ENCODE data around the gene NUFIP1.

The NUFIP1 gene

GRCh38 chr13:44921246-44921877, 67.9 kb downstream of the NUFIP1 start:
- no peak for DNase-seq
- H3K27me3 ChIP-seq (ENCODE audit: insufficient read depth, low read length, poor library complexity): no peaks in the 10 kb centered on the region

GRCh38 chr13:44920013-44920412, 69.3 kb downstream of the NUFIP1 start:
- Histone ChIP-seq H2AK5ac (ENCODE audit: low read length) (no peak overlapping the region), H3K4me3 (ENCODE audit: low read length) (no peak overlapping the region), H2BK5ac (ENCODE audit: low read length) (no peak overlapping the region), H3K23ac (ENCODE audit: low read length) (no peak overlapping the region), H3K27me3 (ENCODE audit: insufficient read depth, low read length, poor library complexity) (no peaks in the 10 kb centered on the region), H3K27ac (ENCODE audit: low read depth, low read length) (no peak overlapping the region), H3K18ac (ENCODE audit: low read length) (no peak overlapping the region), H4K8ac (ENCODE audit: low read depth, low read length) (no peak overlapping the region), H3K36me3 (ENCODE audit: control insufficient read depth, insufficient read depth, low read length) (no peaks in the 10 kb centered on the region), H3K4me2 (ENCODE audit: low read length) (no peak overlapping the region), H3K4ac (ENCODE audit: low read depth, low read length) (no peak overlapping the region), H4K5ac (ENCODE audit: low read length) (no peak overlapping the region), H3K56ac (ENCODE audit: low read length) (no peak overlapping the region), H3K9ac (ENCODE audit: low read length) (no peak overlapping the region), H3K79me2 (ENCODE audit: control insufficient read depth, insufficient read depth, low read length) (no peaks in the 10 kb centered on the region), H3K4me1 (ENCODE audit: control insufficient read depth, low read depth, low read length) (peaks cover 4% of the 10 kb centered on the region), H2BK120ac (ENCODE audit: low read depth, low read length) (no peak overlapping the region), H3K79me1 (ENCODE audit: low read length) (no peaks in the 10 kb centered on the region), H2BK15ac (replicated peaks; ENCODE audit: low read depth) (peak overlapping the region; percentile 86)
- no peak for DNase-seq
- no CpG with 5 or more reads among the region's 3 CpGs for WGBS (ENCODE audit: extremely low coverage, insufficient coverage, low lambda C conversion rate)

More at GRCh38 chr13:44921246-44921877, 67.9 kb downstream of the NUFIP1 start:
- no peaks in the 10 kb centered on the region for H3K36me3 ChIP-seq (ENCODE audit: control insufficient read depth, insufficient read depth, low read length)
- H4K5ac ChIP-seq (ENCODE audit: low read length): no peak overlapping the region
- H3K18ac ChIP-seq (ENCODE audit: low read length): no peak overlapping the region
- no peak overlapping the region for H2AK5ac ChIP-seq (ENCODE audit: low read length)
- no CpG with 5 or more reads among the region's 11 CpGs for WGBS (ENCODE audit: extremely low coverage, insufficient coverage, low lambda C conversion rate)
- no peak overlapping the region for H3K27ac ChIP-seq (ENCODE audit: low read depth, low read length)
- H3K79me1 ChIP-seq (ENCODE audit: low read length): no peaks in the 10 kb centered on the region
- H2BK15ac ChIP-seq (replicated peaks; ENCODE audit: low read depth): no peak overlapping the region
- H3K4me3 ChIP-seq (ENCODE audit: low read length): no peak overlapping the region
- no peak overlapping the region for H2BK120ac ChIP-seq (ENCODE audit: low read depth, low read length)
- H3K4me1 ChIP-seq (ENCODE audit: control insufficient read depth, low read depth, low read length): peaks cover 4% of the 10 kb centered on the region
- no peak overlapping the region for H4K8ac ChIP-seq (ENCODE audit: low read depth, low read length)
- no peak overlapping the region for H3K56ac ChIP-seq (ENCODE audit: low read length)
- H3K4me2 ChIP-seq (ENCODE audit: low read length): no peak overlapping the region
- no peak overlapping the region for H2BK5ac ChIP-seq (ENCODE audit: low read length)
- H3K9ac ChIP-seq (ENCODE audit: low read length): no peak overlapping the region
- H3K23ac ChIP-seq (ENCODE audit: low read length): no peak overlapping the region
- no peak overlapping the region for H3K4ac ChIP-seq (ENCODE audit: low read depth, low read length)
- no peaks in the 10 kb centered on the region for H3K79me2 ChIP-seq (ENCODE audit: control insufficient read depth, insufficient read depth, low read length)

GRCh38 chr13:44919104-44919804, 70.0 kb downstream of the NUFIP1 start:
- H3K79me1 ChIP-seq (ENCODE audit: low read length): no peaks in the 10 kb centered on the region
- H3K36me3 ChIP-seq (ENCODE audit: control insufficient read depth, insufficient read depth, low read length): no peaks in the 10 kb centered on the region
- H3K4me2 ChIP-seq (ENCODE audit: low read length): no peak overlapping the region
- H3K79me2 ChIP-seq (ENCODE audit: control insufficient read depth, insufficient read depth, low read length): no peaks in the 10 kb centered on the region
- DNase-seq: no peak
- H3K27me3 ChIP-seq (ENCODE audit: insufficient read depth, low read length, poor library complexity): no peaks in the 10 kb centered on the region
- peak overlapping the region; percentile 20 for H3K18ac ChIP-seq (ENCODE audit: low read length)
- H2BK15ac ChIP-seq (replicated peaks; ENCODE audit: low read depth): peak overlapping the region; percentile 19
- H2AK5ac ChIP-seq (ENCODE audit: low read length): no peak overlapping the region
- peak overlapping the region; percentile 0 for H3K4ac ChIP-seq (ENCODE audit: low read depth, low read length)
- H3K9ac ChIP-seq (ENCODE audit: low read length): peak overlapping the region; percentile 78
- peak overlapping the region; percentile 73 for H2BK120ac ChIP-seq (ENCODE audit: low read depth, low read length)
- no CpG with 5 or more reads among the region's 18 CpGs for WGBS (ENCODE audit: extremely low coverage, insufficient coverage, low lambda C conversion rate)
- peaks cover 4% of the 10 kb centered on the region for H3K4me1 ChIP-seq (ENCODE audit: control insufficient read depth, low read depth, low read length)
- peak overlapping the region; percentile 85 for H3K27ac ChIP-seq (ENCODE audit: low read depth, low read length)
- no peak overlapping the region for H2BK5ac ChIP-seq (ENCODE audit: low read length)
- H4K8ac ChIP-seq (ENCODE audit: low read depth, low read length): no peak overlapping the region
- H3K4me3 ChIP-seq (ENCODE audit: low read length): no peak overlapping the region
- H4K5ac ChIP-seq (ENCODE audit: low read length): no peak overlapping the region
- no peak overlapping the region for H3K23ac ChIP-seq (ENCODE audit: low read length)
- peak overlapping the region; percentile 93 for H3K56ac ChIP-seq (ENCODE audit: low read length)

GRCh38 chr13:44918326-44919103, 70.8 kb downstream of the NUFIP1 start:
- no peaks in the 10 kb centered on the region for H3K36me3 ChIP-seq (ENCODE audit: control insufficient read depth, insufficient read depth, low read length)
- H3K4ac ChIP-seq (ENCODE audit: low read depth, low read length): peak overlapping the region; percentile 0
- no peaks in the 10 kb centered on the region for H3K79me2 ChIP-seq (ENCODE audit: control insufficient read depth, insufficient read depth, low read length)
- H3K4me3 ChIP-seq (ENCODE audit: low read length): peak overlapping the region; percentile 67
- no peak overlapping the region for H3K23ac ChIP-seq (ENCODE audit: low read length)
- peak overlapping the region; percentile 73 for H2BK120ac ChIP-seq (ENCODE audit: low read depth, low read length)
- no peak overlapping the region for H4K5ac ChIP-seq (ENCODE audit: low read length)
- H2BK5ac ChIP-seq (ENCODE audit: low read length): peak overlapping the region; percentile 17
- H4K8ac ChIP-seq (ENCODE audit: low read depth, low read length): no peak overlapping the region
- peak overlapping the region; percentile 78 for H3K9ac ChIP-seq (ENCODE audit: low read length)
- peak; percentile 98 for DNase-seq
- no CpG with 5 or more reads among the region's 26 CpGs for WGBS (ENCODE audit: extremely low coverage, insufficient coverage, low lambda C conversion rate)
- H3K27me3 ChIP-seq (ENCODE audit: insufficient read depth, low read length, poor library complexity): no peaks in the 10 kb centered on the region
- peak overlapping the region; percentile 93 for H3K56ac ChIP-seq (ENCODE audit: low read length)
- peak overlapping the region; percentile 20 for H3K18ac ChIP-seq (ENCODE audit: low read length)
- no peak overlapping the region for H2BK15ac ChIP-seq (replicated peaks; ENCODE audit: low read depth)
- H2AK5ac ChIP-seq (ENCODE audit: low read length): no peak overlapping the region
- H3K4me1 ChIP-seq (ENCODE audit: control insufficient read depth, low read depth, low read length): peaks cover 4% of the 10 kb centered on the region
- peak overlapping the region; percentile 85 for H3K27ac ChIP-seq (ENCODE audit: low read depth, low read length)
- H3K4me2 ChIP-seq (ENCODE audit: low read length): peak overlapping the region; percentile 56
- H3K79me1 ChIP-seq (ENCODE audit: low read length): no peaks in the 10 kb centered on the region

GRCh38 chr13:44917589-44918325, 71.5 kb downstream of the NUFIP1 start:
- Histone ChIP-seq H3K56ac (ENCODE audit: low read length) (peak overlapping the region; percentile 93), H3K23ac (ENCODE audit: low read length) (no peak overlapping the region), H3K79me2 (ENCODE audit: control insufficient read depth, insufficient read depth, low read length) (no peaks in the 10 kb centered on the region), H4K8ac (ENCODE audit: low read depth, low read length) (no peak overlapping the region), H3K36me3 (ENCODE audit: control insufficient read depth, insufficient read depth, low read length) (no peaks in the 10 kb centered on the region), H2BK5ac (ENCODE audit: low read length) (peak overlapping the region; percentile 10), H3K4me1 (ENCODE audit: control insufficient read depth, low read depth, low read length) (peaks cover 4% of the 10 kb centered on the region), H3K27me3 (ENCODE audit: insufficient read depth, low read length, poor library complexity) (no peaks in the 10 kb centered on the region), H2BK120ac (ENCODE audit: low read depth, low read length) (no peak overlapping the region), H2BK15ac (replicated peaks; ENCODE audit: low read depth) (no peak overlapping the region), H3K9ac (ENCODE audit: low read length) (peak overlapping the region; percentile 78), H3K27ac (ENCODE audit: low read depth, low read length) (peak overlapping the region; percentile 85), H4K5ac (ENCODE audit: low read length) (no peak overlapping the region), H2AK5ac (ENCODE audit: low read length) (no peak overlapping the region), H3K4me3 (ENCODE audit: low read length) (peak overlapping the region; percentile 67), H3K4me2 (ENCODE audit: low read length) (peak overlapping the region; percentile 56), H3K4ac (ENCODE audit: low read depth, low read length) (no peak overlapping the region), H3K79me1 (ENCODE audit: low read length) (no peaks in the 10 kb centered on the region), H3K18ac (ENCODE audit: low read length) (peak overlapping the region; percentile 20)
- peak; percentile 100 for DNase-seq
- no CpG with 5 or more reads among the region's 41 CpGs for WGBS (ENCODE audit: extremely low coverage, insufficient coverage, low lambda C conversion rate)

All from mesendoderm (in vitro differentiated cells).